GM21529 (cell line): Measurements from ENCODE around the gene ZNF597.
"Not testable (repeated sequence)": the region's sequence is repeated elsewhere in the genome, so short reads cannot be mapped to it uniquely, and the experiment has no call there.

ENCODE experiments used
- ATAC-seq: cut with Tn5 transposase; IDR thresholded peaks from one replicate; pipeline ENCODE4 v1.9.1; 2021; ENCODE audit not compliant: unreplicated experiment

The ZNF597 gene

GRCh38 chr16:3475604-3476375 is 32.5 kb upstream of the ZNF597 start:
- ATAC-seq, result no peak

DNA sequence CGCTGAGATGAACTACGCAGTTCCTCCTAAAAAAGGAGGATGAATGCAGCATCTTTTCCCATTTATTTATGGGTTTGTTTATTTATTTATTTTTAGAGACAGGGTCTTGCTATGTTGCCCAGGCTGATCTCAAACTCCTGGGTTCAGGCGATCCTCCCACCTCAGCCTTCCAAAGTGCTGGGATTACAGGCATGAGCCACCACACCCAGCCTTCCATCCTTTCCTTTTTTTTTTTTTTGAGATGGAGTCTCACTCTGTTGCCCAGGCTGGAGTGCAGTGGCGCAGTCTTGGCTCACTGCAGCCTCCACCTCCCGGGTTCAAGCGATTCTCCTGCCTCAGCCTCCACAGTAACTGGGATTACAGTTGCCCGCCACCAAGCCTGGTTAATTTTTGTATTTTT is 31.6 kb upstream of the ZNF597 start:
- ATAC-seq, result not testable (repeated sequence)

DNA sequence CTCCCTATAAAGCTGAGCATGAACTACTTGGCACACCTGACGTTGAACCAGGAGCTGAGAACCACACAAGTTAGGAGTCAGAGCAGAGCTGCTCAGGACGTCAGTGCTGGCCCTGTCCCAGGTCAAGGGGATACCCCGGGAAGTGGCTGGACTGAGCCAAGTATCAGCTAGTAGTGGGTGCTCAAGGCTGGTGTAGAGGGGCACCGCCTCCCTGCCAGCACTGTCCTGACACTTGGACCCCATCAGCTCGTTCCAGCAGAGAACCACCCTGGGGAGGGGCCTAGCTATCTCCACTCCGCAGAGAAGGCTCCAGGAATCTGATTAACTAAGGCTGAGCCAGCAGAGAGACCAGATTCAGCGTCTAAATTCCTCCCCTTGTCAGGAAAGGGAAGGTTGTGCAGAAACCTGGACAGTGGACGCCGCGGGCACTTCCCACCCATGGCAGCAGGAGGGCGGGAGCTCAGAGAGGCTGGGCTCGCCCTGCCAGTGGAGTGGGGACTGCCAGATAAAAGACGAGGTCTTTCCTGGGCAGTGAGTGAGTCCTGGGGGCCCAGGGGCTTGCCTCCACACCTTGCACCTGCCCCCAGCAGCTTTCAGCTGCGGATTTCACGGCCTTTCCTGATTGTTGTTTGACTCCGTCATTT is 31.0 kb upstream of the ZNF597 start:
- no peak for ATAC-seq

GRCh38 chr16:3473596-3473943 is 30.3 kb upstream of the ZNF597 start:
- not testable (repeated sequence) for ATAC-seq

DNA sequence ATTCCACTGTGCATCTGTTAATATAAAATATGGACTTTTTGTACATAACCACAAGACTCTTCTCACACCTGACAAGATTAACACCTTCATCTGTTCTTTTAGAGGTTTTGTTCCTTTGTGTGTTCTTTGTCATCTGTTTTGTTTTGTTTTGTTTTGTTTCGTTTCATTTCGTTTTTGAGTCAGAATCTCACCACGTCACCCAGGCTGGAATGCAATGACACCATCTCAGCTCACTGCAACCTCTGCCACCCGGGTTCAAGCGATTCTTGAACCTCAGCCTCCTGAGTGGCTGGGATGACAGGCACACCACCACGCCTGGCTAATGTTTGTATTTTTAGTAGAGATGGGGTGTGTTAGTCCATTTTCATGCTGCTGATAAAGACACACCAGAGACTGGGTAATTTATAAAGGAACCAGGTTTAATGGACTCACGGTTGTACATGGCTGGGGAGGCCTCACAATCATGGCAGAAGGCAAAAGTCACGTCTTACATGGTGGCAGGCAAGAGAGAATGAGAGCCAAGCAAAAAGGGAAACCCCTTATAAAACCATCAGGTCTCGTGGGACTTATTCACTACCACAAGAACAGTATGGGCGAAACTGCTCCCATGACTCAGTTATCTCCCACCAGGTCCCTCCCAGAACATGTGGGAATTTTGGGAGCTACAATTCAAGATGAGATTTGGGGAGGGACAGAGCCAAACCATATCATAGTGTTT is 29.7 kb upstream of the ZNF597 start:
- no peak for ATAC-seq

- no peak for ATAC-seq
Observed at GRCh38 chr16:3471518-3472176, 28.3 kb upstream of the ZNF597 start.

- ATAC-seq, result no peak
Observed at GRCh38 chr16:3470723-3471122, 27.4 kb upstream of the ZNF597 start.

GRCh38 chr16:3469736-3470135 is 26.4 kb upstream of the ZNF597 start:
- no peak for ATAC-seq

GRCh38 chr16:3468501-3468900 is 25.2 kb upstream of the ZNF597 start:
- no peak for ATAC-seq

DNA sequence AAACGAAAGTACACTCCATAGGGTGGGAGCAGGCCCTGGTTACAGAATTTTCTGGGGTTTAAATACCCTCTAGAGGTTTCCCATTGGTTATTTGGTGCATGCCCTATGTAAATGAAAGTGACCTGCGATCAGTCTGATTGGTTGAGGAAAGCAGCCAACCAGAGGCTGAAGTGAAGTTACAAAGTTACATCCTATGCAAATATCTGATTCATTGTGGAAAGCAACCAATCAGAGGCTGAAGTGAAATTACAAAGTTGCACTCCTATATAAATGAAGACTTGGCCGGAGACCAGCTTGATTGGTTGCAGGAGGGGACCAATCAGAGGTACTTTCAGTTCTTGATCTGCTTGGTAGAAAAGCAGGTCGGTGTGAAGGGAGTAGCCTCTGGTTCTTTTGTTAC is 24.6 kb upstream of the ZNF597 start:
- ATAC-seq, result no peak

DNA sequence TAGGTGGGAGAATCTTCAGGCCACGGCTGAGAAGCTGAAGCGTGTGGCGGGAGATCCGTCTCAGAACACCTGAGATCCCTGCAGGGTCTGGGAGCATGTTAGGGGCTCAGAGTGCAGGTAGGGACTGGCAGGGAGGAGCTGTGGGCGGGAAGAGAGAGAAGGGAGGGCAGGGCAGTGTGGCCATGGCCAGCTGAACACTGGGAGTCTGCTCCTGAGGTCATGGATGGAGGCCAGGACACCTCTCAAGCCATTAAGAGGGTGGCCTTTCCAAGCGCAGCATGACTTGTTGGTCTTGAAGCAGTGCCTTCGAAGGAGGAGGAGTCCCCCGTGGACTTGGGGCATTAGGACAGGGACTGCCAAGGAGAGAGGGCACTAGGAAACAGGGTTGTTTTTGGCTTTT is 23.9 kb upstream of the ZNF597 start:
- no peak for ATAC-seq

GRCh38 chr16:3465911-3466584 is 22.7 kb upstream of the ZNF597 start:
- no peak for ATAC-seq

- ATAC-seq, result no peak
Observed at GRCh38 chr16:3465301-3465700, 22.0 kb upstream of the ZNF597 start.

GRCh38 chr16:3461151-3461550 is 17.8 kb upstream of the ZNF597 start:
- ATAC-seq, result no peak

- ATAC-seq, result no peak
Observed at GRCh38 chr16:3460585-3460984, 17.3 kb upstream of the ZNF597 start.

GRCh38 chr16:3460121-3460520 is 16.8 kb upstream of the ZNF597 start:
- ATAC-seq, result no peak

- no peak for ATAC-seq
Observed at GRCh38 chr16:3459401-3460090, 16.2 kb upstream of the ZNF597 start.

GRCh38 chr16:3458852-3459361 is 15.6 kb upstream of the ZNF597 start:
- ATAC-seq, result no peak

- no peak for ATAC-seq
Observed at GRCh38 chr16:3458278-3458851, 15.1 kb upstream of the ZNF597 start.
